G401.6 (cell line): Measurements from ENCODE around the gene MSI2.

Source experiments
- FAIRE-seq: peaks from 2 replicates; lab custom pipeline; 2012; peaks lifted over from hg19 to GRCh38; lab: Jason Lieb, UNC

The MSI2 gene

GRCh38 chr17:57462007-57462579 is 205.8 kb downstream of the MSI2 start:
- no peak for FAIRE-seq

GRCh38 chr17:57463103-57463885 is 207.0 kb downstream of the MSI2 start:
- FAIRE-seq = no peak

GRCh38 chr17:57464191-57464864 is 208.0 kb downstream of the MSI2 start:
- FAIRE-seq = no peak

- FAIRE-seq = no peak
Observed at GRCh38 chr17:57465610-57466009, 209.3 kb downstream of the MSI2 start.

GRCh38 chr17:57466017-57466471 is 209.7 kb downstream of the MSI2 start:
- no peak for FAIRE-seq

GRCh38 chr17:57466521-57466920 is 210.2 kb downstream of the MSI2 start:
- FAIRE-seq = no peak

- FAIRE-seq = no peak
Observed at GRCh38 chr17:57467226-57467625, 210.9 kb downstream of the MSI2 start.

- FAIRE-seq = no peak
Observed at GRCh38 chr17:57467801-57468200, 211.5 kb downstream of the MSI2 start.

- no peak for FAIRE-seq
Observed at GRCh38 chr17:57468932-57469775, 212.8 kb downstream of the MSI2 start.

GRCh38 chr17:57470906-57471305 is 214.6 kb downstream of the MSI2 start:
- no peak for FAIRE-seq

- no peak for FAIRE-seq
Observed at GRCh38 chr17:57471868-57472368, 215.6 kb downstream of the MSI2 start.

GRCh38 chr17:57475796-57476195 is 219.5 kb downstream of the MSI2 start:
- FAIRE-seq = no peak

- FAIRE-seq = no peak
Observed at GRCh38 chr17:57477522-57478362, 221.4 kb downstream of the MSI2 start.

- no peak for FAIRE-seq
Observed at GRCh38 chr17:57478478-57479250, 222.3 kb downstream of the MSI2 start.

- no peak for FAIRE-seq
Observed at GRCh38 chr17:57480438-57481196, 224.3 kb downstream of the MSI2 start.

- no peak for FAIRE-seq
Observed at GRCh38 chr17:57481910-57482391, 225.6 kb downstream of the MSI2 start.

- FAIRE-seq = no peak
Observed at GRCh38 chr17:57482657-57483056, 226.3 kb downstream of the MSI2 start.

- FAIRE-seq = no peak
Observed at GRCh38 chr17:57484081-57484666, 227.9 kb downstream of the MSI2 start.
